Measurements from ENCODE around the gene SYDE1.

GRCh38 chr19:15075806-15076205 lies 31.4 kb upstream of the SYDE1 start:
- no peak for TF ChIP-seq CTCF (IDR thresholded peaks at IDR 0.05)
- TF ChIP-seq POLR2A (IDR thresholded peaks at IDR 0.05), result no peak

All from uterus (tissue), 2 donors.